ENCODE results near the gene PNISR. TPM values are rescaled to one million over a fixed set of nuclear protein-coding genes. Genes with fewer than 3 reads are reported as not detected.

The PNISR gene
- total and polyA plus RNA-seq, 2 experiments from 2014 or later, result 135 to 270 TPM

DNA sequence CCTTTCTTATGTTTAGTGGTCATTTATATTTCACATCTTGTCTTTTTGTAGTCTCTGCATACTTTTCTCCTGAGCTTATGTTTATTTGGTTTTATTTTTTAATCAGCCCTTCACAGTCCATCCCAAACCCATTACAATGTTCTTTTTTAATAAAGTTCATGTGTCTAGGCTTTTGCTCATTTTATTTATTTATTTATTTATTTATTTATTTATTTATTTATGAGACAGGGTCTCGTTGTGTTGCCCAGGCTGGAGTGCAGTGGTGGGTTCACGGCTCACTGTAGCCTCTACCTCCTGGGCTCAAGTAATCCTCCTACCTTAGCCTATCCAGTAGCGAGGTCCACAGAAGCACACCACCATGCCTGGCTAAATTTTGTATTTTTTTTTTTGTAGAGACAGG lies 34.2 kb downstream of the PNISR start:
- Histone ChIP-seq H3K79me2 (replicated peaks; ENCODE audit: insufficient read depth) (peaks cover 11% of the 10 kb centered on the region), H2AFZ (no peak overlapping the region), H3K9me2 (ENCODE audit: insufficient read depth) (no peaks in the 10 kb centered on the region), H3K4me3 (no peak overlapping the region), H3K4me1 (ENCODE audit: insufficient read depth) (0 out of 2 replicates have a peak, but pooled peaks cover 5% of the 10 kb centered on the region), H3K36me3 (ENCODE audit: insufficient read depth) (no peaks in the 10 kb centered on the region), H3K27me3 (ENCODE audit: insufficient read depth) (no peaks in the 10 kb centered on the region), H3K27ac (ENCODE audit: low read depth) (no peak overlapping the region), H3F3A (replicated peaks; ENCODE audit: low read depth) (peaks cover 18% of the 10 kb centered on the region; the same call in 1 of the 2 replicates), H4K20me1 (replicated peaks; ENCODE audit: insufficient read depth) (no peaks in the 10 kb centered on the region), H3K4me2 (no peak overlapping the region)
- DNase-seq (ENCODE audit: low spot score) (no peak), ATAC-seq (no peak)
- no peak overlapping the region for H3K4me3 Mint-ChIP-seq
- peaks cover 15% of the 10 kb centered on the region for H3K27me3 Mint-ChIP-seq (ENCODE audit: insufficient read depth, low read depth, poor library complexity)
- H3K36me3 Mint-ChIP-seq (ENCODE audit: low read depth), result no peaks in the 10 kb centered on the region
- no peaks in the 10 kb centered on the region for H3K9me3 Mint-ChIP-seq
- H3K27ac Mint-ChIP-seq, result no peak overlapping the region
- H3K4me1 Mint-ChIP-seq, result peaks cover 4% of the 10 kb centered on the region
- TF ChIP-seq, protein P1, sequence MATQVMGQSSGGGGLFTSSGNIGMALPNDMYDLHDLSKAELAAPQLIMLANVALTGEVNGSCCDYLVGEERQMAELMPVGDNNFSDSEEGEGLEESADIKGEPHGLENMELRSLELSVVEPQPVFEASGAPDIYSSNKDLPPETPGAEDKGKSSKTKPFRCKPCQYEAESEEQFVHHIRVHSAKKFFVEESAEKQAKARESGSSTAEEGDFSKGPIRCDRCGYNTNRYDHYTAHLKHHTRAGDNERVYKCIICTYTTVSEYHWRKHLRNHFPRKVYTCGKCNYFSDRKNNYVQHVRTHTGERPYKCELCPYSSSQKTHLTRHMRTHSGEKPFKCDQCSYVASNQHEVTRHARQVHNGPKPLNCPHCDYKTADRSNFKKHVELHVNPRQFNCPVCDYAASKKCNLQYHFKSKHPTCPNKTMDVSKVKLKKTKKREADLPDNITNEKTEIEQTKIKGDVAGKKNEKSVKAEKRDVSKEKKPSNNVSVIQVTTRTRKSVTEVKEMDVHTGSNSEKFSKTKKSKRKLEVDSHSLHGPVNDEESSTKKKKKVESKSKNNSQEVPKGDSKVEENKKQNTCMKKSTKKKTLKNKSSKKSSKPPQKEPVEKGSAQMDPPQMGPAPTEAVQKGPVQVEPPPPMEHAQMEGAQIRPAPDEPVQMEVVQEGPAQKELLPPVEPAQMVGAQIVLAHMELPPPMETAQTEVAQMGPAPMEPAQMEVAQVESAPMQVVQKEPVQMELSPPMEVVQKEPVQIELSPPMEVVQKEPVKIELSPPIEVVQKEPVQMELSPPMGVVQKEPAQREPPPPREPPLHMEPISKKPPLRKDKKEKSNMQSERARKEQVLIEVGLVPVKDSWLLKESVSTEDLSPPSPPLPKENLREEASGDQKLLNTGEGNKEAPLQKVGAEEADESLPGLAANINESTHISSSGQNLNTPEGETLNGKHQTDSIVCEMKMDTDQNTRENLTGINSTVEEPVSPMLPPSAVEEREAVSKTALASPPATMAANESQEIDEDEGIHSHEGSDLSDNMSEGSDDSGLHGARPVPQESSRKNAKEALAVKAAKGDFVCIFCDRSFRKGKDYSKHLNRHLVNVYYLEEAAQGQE (IDR thresholded peaks at IDR 0.05; ENCODE audit: unreplicated experiment), result no peak
- TF ChIP-seq, protein P2, sequence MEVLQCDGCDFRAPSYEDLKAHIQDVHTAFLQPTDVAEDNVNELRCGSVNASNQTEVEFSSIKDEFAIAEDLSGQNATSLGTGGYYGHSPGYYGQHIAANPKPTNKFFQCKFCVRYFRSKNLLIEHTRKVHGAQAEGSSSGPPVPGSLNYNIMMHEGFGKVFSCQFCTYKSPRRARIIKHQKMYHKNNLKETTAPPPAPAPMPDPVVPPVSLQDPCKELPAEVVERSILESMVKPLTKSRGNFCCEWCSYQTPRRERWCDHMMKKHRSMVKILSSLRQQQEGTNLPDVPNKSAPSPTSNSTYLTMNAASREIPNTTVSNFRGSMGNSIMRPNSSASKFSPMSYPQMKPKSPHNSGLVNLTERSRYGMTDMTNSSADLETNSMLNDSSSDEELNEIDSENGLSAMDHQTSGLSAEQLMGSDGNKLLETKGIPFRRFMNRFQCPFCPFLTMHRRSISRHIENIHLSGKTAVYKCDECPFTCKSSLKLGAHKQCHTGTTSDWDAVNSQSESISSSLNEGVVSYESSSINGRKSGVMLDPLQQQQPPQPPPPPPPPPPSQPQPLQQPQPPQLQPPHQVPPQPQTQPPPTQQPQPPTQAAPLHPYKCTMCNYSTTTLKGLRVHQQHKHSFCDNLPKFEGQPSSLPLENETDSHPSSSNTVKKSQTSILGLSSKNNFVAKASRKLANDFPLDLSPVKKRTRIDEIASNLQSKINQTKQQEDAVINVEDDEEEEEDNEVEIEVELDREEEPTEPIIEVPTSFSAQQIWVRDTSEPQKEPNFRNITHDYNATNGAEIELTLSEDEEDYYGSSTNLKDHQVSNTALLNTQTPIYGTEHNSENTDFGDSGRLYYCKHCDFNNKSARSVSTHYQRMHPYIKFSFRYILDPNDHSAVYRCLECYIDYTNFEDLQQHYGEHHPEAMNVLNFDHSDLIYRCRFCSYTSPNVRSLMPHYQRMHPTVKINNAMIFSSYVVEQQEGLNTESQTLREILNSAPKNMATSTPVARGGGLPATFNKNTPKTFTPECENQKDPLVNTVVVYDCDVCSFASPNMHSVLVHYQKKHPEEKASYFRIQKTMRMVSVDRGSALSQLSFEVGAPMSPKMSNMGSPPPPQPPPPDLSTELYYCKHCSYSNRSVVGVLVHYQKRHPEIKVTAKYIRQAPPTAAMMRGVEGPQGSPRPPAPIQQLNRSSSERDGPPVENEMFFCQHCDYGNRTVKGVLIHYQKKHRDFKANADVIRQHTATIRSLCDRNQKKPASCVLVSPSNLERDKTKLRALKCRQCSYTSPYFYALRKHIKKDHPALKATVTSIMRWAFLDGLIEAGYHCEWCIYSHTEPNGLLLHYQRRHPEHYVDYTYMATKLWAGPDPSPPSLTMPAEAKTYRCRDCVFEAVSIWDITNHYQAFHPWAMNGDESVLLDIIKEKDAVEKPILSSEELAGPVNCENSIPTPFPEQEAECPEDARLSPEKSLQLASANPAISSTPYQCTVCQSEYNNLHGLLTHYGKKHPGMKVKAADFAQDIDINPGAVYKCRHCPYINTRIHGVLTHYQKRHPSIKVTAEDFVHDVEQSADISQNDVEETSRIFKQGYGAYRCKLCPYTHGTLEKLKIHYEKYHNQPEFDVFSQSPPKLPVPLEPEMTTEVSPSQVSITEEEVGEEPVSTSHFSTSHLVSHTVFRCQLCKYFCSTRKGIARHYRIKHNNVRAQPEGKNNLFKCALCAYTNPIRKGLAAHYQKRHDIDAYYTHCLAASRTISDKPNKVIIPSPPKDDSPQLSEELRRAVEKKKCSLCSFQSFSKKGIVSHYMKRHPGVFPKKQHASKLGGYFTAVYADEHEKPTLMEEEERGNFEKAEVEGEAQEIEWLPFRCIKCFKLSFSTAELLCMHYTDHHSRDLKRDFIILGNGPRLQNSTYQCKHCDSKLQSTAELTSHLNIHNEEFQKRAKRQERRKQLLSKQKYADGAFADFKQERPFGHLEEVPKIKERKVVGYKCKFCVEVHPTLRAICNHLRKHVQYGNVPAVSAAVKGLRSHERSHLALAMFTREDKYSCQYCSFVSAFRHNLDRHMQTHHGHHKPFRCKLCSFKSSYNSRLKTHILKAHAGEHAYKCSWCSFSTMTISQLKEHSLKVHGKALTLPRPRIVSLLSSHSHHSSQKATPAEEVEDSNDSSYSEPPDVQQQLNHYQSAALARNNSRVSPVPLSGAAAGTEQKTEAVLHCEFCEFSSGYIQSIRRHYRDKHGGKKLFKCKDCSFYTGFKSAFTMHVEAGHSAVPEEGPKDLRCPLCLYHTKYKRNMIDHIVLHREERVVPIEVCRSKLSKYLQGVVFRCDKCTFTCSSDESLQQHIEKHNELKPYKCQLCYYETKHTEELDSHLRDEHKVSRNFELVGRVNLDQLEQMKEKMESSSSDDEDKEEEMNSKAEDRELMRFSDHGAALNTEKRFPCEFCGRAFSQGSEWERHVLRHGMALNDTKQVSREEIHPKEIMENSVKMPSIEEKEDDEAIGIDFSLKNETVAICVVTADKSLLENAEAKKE (CRISPR knock-in tag; IDR thresholded peaks at IDR 0.05), result no peak
- TF ChIP-seq NANOG (IDR thresholded peaks at IDR 0.05; ENCODE audit: borderline replicate concordance), result no peak
- TF ChIP-seq JUNB (IDR thresholded peaks at IDR 0.05; ENCODE audit: unreplicated experiment), result no peak
- no peak for TF ChIP-seq ZNF331 (CRISPR knock-in tag; IDR thresholded peaks at IDR 0.05; ENCODE audit: low read depth)
- TF ChIP-seq, protein P3, sequence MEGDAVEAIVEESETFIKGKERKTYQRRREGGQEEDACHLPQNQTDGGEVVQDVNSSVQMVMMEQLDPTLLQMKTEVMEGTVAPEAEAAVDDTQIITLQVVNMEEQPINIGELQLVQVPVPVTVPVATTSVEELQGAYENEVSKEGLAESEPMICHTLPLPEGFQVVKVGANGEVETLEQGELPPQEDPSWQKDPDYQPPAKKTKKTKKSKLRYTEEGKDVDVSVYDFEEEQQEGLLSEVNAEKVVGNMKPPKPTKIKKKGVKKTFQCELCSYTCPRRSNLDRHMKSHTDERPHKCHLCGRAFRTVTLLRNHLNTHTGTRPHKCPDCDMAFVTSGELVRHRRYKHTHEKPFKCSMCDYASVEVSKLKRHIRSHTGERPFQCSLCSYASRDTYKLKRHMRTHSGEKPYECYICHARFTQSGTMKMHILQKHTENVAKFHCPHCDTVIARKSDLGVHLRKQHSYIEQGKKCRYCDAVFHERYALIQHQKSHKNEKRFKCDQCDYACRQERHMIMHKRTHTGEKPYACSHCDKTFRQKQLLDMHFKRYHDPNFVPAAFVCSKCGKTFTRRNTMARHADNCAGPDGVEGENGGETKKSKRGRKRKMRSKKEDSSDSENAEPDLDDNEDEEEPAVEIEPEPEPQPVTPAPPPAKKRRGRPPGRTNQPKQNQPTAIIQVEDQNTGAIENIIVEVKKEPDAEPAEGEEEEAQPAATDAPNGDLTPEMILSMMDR (conservative IDR thresholded peaks at IDR 0.05; ENCODE audit: low read depth in 2 of 2), result no peak
- no peak for TF ChIP-seq POLR2AphosphoS5 (IDR thresholded peaks at IDR 0.05; ENCODE audit: low read depth)
- TF ChIP-seq ZNF114 (CRISPR knock-in tag; IDR thresholded peaks at IDR 0.05), result no peak
- TF ChIP-seq EZH2 (IDR thresholded peaks at IDR 0.05; ENCODE audit: low read depth, unreplicated experiment), result no peak
- TF ChIP-seq EZH2phosphoT487 (IDR thresholded peaks at IDR 0.05; ENCODE audit: unreplicated experiment), result no peak
- TF ChIP-seq, protein P4, sequence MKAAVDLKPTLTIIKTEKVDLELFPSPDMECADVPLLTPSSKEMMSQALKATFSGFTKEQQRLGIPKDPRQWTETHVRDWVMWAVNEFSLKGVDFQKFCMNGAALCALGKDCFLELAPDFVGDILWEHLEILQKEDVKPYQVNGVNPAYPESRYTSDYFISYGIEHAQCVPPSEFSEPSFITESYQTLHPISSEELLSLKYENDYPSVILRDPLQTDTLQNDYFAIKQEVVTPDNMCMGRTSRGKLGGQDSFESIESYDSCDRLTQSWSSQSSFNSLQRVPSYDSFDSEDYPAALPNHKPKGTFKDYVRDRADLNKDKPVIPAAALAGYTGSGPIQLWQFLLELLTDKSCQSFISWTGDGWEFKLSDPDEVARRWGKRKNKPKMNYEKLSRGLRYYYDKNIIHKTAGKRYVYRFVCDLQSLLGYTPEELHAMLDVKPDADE (IDR thresholded peaks at IDR 0.05), result no peak
- no peak for TF ChIP-seq STAT1 (IDR thresholded peaks at IDR 0.05; ENCODE audit: unreplicated experiment)
- TF ChIP-seq CREB1 (CRISPR knock-in tag; IDR thresholded peaks at IDR 0.05; ENCODE audit: low read depth), result no peak
